Measurements from ENCODE around the gene AMH. TPM values are rescaled to one million over a fixed set of nuclear protein-coding genes. Genes with fewer than 3 reads are reported as not detected.

Gene AMH
- total RNA-seq, 3 donors from 2014 or later: 2.7 to 5.1 (median 3.8) TPM

GRCh38 chr19:2242816-2243215 lies 6.3 kb upstream of the AMH start:
- H3K36me3 ChIP-seq (ENCODE audit: low read depth): peaks cover 17% of the 10 kb centered on the region
- DNase-seq (no peak), ATAC-seq (no peak)
- no peak for TF ChIP-seq CTCF (IDR thresholded peaks at IDR 0.05)
- intact Hi-C loops (cut with DNase I, micrococcal nuclease): no loop called here
- H3K4me1 ChIP-seq (ENCODE audit: low read depth): peaks cover 46% of the 10 kb centered on the region
- no peaks in the 10 kb centered on the region for H3K9me3 ChIP-seq
- no peak overlapping the region for H3K4me3 ChIP-seq

- peaks cover 39% of the 10 kb centered on the region for H3K4me1 ChIP-seq (ENCODE audit: low read depth)
- H3K9me3 ChIP-seq: no peaks in the 10 kb centered on the region
- H3K36me3 ChIP-seq (ENCODE audit: low read depth): peaks cover 17% of the 10 kb centered on the region
- peak in 1 of 3 donors; percentile 35 for DNase-seq
- intact Hi-C loops (cut with DNase I, micrococcal nuclease): no loop called here
- peak; percentile 66 for ATAC-seq
- H3K4me3 ChIP-seq: no peak overlapping the region
- no peak for TF ChIP-seq CTCF (IDR thresholded peaks at IDR 0.05)
These were observed 5.6 kb upstream of the AMH start for GRCh38 chr19:2243274-2244124.

GRCh38 chr19:2244125-2244411 lies 5.1 kb upstream of the AMH start:
- H3K9me3 ChIP-seq: no peaks in the 10 kb centered on the region
- no peak for TF ChIP-seq CTCF (IDR thresholded peaks at IDR 0.05)
- DNase-seq (no peak), ATAC-seq (no peak)
- intact Hi-C loops (cut with DNase I, micrococcal nuclease): no loop called here
- H3K4me1 ChIP-seq (ENCODE audit: low read depth): peaks cover 34% of the 10 kb centered on the region
- H3K4me3 ChIP-seq: no peak overlapping the region
- peaks cover 17% of the 10 kb centered on the region for H3K36me3 ChIP-seq (ENCODE audit: low read depth)

- no peak for ATAC-seq
These were observed 4.6 kb upstream of the AMH start for GRCh38 chr19:2244486-2244885.

GRCh38 chr19:2245273-2245672 lies 3.9 kb upstream of the AMH start:
- TF ChIP-seq CTCF (IDR thresholded peaks at IDR 0.05): no peak
- ATAC-seq (no peak), DNase-seq (no peak)
- H3K4me1 ChIP-seq (ENCODE audit: low read depth): peaks cover 29% of the 10 kb centered on the region
- no peaks in the 10 kb centered on the region for H3K9me3 ChIP-seq
- H3K4me3 ChIP-seq: no peak overlapping the region
- H3K36me3 ChIP-seq (ENCODE audit: low read depth): peaks cover 17% of the 10 kb centered on the region
- intact Hi-C loops (cut with DNase I, micrococcal nuclease): no loop called here

More at GRCh38 chr19:2244486-2244885, 4.6 kb upstream of the AMH start:
- peaks cover 31% of the 10 kb centered on the region for H3K4me1 ChIP-seq (ENCODE audit: low read depth)
- DNase-seq: no peak
- no peak for TF ChIP-seq CTCF (IDR thresholded peaks at IDR 0.05)
- no peak overlapping the region for H3K4me3 ChIP-seq
- no peaks in the 10 kb centered on the region for H3K9me3 ChIP-seq
- intact Hi-C loops (cut with DNase I, micrococcal nuclease): no loop called here
- H3K36me3 ChIP-seq (ENCODE audit: low read depth): peaks cover 17% of the 10 kb centered on the region
